ENCODE results near the gene TP63.

TP63 gene

DNA sequence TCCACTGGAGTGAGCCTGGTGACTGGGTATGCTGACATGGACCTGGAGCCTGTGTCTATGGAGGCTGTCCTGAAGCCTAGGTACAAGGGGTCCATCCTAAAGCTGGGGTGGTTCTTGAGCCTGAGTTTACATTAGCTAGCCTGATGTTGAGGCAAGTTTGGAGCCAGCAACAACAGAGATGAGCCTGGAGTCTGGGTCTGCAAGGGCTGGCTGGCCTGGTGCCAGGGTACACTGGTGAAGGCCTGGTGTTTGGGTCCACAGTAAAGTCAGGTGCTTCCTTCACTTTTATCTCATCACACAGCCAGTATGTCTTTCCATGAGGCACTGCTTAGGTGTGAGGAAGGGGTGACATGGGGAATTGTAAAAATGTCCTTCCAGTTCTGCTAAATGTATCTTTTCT lies 49.5 kb downstream of the TP63 start:
- in situ Hi-C loops (cut with MboI; ENCODE audit: low sequenced_read_pairs): no loop called here
- DNase-seq (ENCODE audit: low spot score in 2 of 2): no peak
- H3K4me3 ChIP-seq: no peak overlapping the region
- H3K27me3 ChIP-seq (ENCODE audit: low read depth): no peaks in the 10 kb centered on the region
- H3K36me3 ChIP-seq (replicated peaks): no peaks in the 10 kb centered on the region
- H3K9me3 ChIP-seq: no peaks in the 10 kb centered on the region
- no peaks in the 10 kb centered on the region for H3K4me1 ChIP-seq

GRCh38 chr3:189683546-189684255 lies 52.5 kb downstream of the TP63 start:
- Histone ChIP-seq H3K4me1 (no peaks in the 10 kb centered on the region), H3K36me3 (replicated peaks) (no peaks in the 10 kb centered on the region), H3K4me3 (no peak overlapping the region), H3K9me3 (no peaks in the 10 kb centered on the region), H3K27me3 (ENCODE audit: low read depth) (no peaks in the 10 kb centered on the region)
- in situ Hi-C loops (cut with MboI; ENCODE audit: low sequenced_read_pairs): no loop called here
- DNase-seq (ENCODE audit: low spot score in 2 of 2): no peak

- no peaks in the 10 kb centered on the region for H3K27me3 ChIP-seq (ENCODE audit: low read depth)
- DNase-seq (ENCODE audit: low spot score in 2 of 2): no peak
- no peaks in the 10 kb centered on the region for H3K4me1 ChIP-seq
- no peak overlapping the region for H3K4me3 ChIP-seq
- no peaks in the 10 kb centered on the region for H3K36me3 ChIP-seq (replicated peaks)
- in situ Hi-C loops (cut with MboI; ENCODE audit: low sequenced_read_pairs): no loop called here
- H3K9me3 ChIP-seq: no peaks in the 10 kb centered on the region
Measured at GRCh38 chr3:189684317-189684716, 53.1 kb downstream of the TP63 start.

DNA sequence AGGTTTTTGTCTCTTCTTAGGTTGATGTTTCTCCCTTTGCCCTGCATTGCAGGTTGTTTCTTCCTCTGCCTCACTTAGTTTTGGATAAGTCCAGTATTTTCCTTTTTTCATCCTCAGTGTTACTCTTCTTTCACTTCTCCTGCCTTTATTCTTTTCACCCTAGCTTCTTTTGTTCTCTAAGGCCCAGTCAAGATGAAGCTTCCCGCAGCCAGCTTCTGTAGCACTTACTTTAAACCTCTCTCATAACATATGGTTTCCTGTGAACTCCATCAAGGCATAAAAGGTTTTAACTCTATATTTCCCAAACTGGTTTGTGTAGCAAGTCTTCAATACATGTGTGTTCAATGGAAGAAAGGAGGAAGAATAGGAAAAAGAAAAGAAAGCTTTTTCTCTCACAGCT lies 54.1 kb downstream of the TP63 start:
- DNase-seq (ENCODE audit: low spot score in 2 of 2): no peak
- no peaks in the 10 kb centered on the region for H3K27me3 ChIP-seq (ENCODE audit: low read depth)
- H3K9me3 ChIP-seq: no peaks in the 10 kb centered on the region
- H3K4me1 ChIP-seq: no peaks in the 10 kb centered on the region
- no peak overlapping the region for H3K4me3 ChIP-seq
- in situ Hi-C loops (cut with MboI; ENCODE audit: low sequenced_read_pairs): no loop called here
- no peaks in the 10 kb centered on the region for H3K36me3 ChIP-seq (replicated peaks)

DNA sequence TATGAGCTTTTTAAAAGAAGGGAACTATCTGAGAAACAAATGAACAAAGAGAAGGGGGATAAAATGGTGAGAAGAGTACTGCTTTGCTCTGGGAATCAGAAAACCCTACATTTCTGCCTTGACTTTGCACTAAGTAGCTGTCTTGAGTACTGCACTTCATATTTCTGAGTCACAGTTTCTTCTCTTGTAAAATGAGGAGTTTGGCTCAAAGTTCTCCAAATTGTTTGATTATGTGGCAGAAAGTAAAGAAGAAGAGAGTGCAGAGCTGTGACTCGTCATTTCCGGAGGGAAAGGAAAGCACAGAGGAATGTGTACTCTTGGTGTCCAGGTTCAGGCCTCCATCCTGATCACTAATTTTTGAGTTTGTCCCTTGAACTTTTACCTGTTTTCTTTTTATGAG lies 54.7 kb downstream of the TP63 start:
- Histone ChIP-seq H3K9me3 (no peaks in the 10 kb centered on the region), H3K27me3 (ENCODE audit: low read depth) (no peaks in the 10 kb centered on the region), H3K4me3 (no peak overlapping the region), H3K36me3 (replicated peaks) (no peaks in the 10 kb centered on the region), H3K4me1 (no peaks in the 10 kb centered on the region)
- DNase-seq (ENCODE audit: low spot score in 2 of 2): no peak
- in situ Hi-C loops (cut with MboI; ENCODE audit: low sequenced_read_pairs): no loop called here

GRCh38 chr3:189687475-189687874 lies 56.3 kb downstream of the TP63 start:
- Histone ChIP-seq H3K4me3 (no peak overlapping the region), H3K27me3 (ENCODE audit: low read depth) (no peaks in the 10 kb centered on the region), H3K36me3 (replicated peaks) (no peaks in the 10 kb centered on the region), H3K9me3 (no peaks in the 10 kb centered on the region), H3K4me1 (no peaks in the 10 kb centered on the region)
- in situ Hi-C loops (cut with MboI; ENCODE audit: low sequenced_read_pairs): no loop called here
- DNase-seq (ENCODE audit: low spot score in 2 of 2): no peak

DNA sequence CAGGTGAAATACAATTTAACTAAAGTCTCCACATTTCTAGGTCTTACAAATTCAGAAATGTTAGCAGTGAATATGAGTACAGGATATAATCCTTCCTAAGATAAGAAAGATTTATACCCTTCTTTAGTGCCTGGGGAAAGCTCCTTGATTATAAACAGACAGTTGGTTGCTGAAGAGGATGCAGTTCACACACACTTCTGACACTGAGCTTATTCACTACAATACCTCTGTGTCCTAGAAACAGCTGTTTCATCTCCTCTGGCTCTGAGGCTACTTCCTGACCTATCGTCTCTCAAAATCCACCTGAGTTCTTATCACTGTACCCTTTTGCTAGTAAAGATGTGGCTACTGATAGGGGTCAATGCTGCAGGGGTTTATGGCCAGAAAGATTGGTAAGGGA lies 57.1 kb downstream of the TP63 start:
- no peak for DNase-seq (ENCODE audit: low spot score in 2 of 2)
- H3K27me3 ChIP-seq (ENCODE audit: low read depth): no peaks in the 10 kb centered on the region
- in situ Hi-C loops (cut with MboI; ENCODE audit: low sequenced_read_pairs): no loop called here
- H3K9me3 ChIP-seq: no peaks in the 10 kb centered on the region
- no peak overlapping the region for H3K4me3 ChIP-seq
- H3K36me3 ChIP-seq (replicated peaks): no peaks in the 10 kb centered on the region
- no peaks in the 10 kb centered on the region for H3K4me1 ChIP-seq

DNA sequence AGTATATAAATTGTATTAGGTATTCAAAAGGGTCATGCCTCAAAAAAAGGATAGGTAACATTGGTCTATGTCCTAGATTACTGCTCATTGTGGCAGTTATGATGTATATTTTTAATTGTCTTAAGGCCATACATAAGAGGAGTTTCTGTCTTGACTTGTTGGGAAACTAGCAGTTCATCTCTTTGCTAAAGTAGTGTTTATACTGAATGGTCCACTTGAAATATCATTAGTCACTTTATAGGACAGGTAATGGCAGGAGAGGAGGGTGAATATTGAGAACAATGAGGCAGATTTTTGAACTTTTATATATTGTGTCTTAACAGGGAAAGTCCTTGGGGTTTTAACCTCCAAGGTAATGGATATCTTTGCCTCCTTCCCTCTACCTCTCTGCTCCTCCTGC lies 58.4 kb downstream of the TP63 start:
- H3K4me3 ChIP-seq: no peak overlapping the region
- H3K4me1 ChIP-seq: no peaks in the 10 kb centered on the region
- no peaks in the 10 kb centered on the region for H3K27me3 ChIP-seq (ENCODE audit: low read depth)
- no peaks in the 10 kb centered on the region for H3K36me3 ChIP-seq (replicated peaks)
- no peaks in the 10 kb centered on the region for H3K9me3 ChIP-seq
- DNase-seq (ENCODE audit: low spot score in 2 of 2): no peak
- in situ Hi-C loops (cut with MboI; ENCODE audit: low sequenced_read_pairs): no loop called here

GRCh38 chr3:189690237-189690636 lies 59.0 kb downstream of the TP63 start:
- H3K36me3 ChIP-seq (replicated peaks): no peaks in the 10 kb centered on the region
- H3K9me3 ChIP-seq: no peaks in the 10 kb centered on the region
- H3K27me3 ChIP-seq (ENCODE audit: low read depth): no peaks in the 10 kb centered on the region
- no peaks in the 10 kb centered on the region for H3K4me1 ChIP-seq
- no peak overlapping the region for H3K4me3 ChIP-seq
- no peak for DNase-seq (ENCODE audit: low spot score in 2 of 2)
- in situ Hi-C loops (cut with MboI; ENCODE audit: low sequenced_read_pairs): no loop called here

GRCh38 chr3:189690672-189691071 lies 59.5 kb downstream of the TP63 start:
- DNase-seq (ENCODE audit: low spot score in 2 of 2): no peak
- no peaks in the 10 kb centered on the region for H3K9me3 ChIP-seq
- in situ Hi-C loops (cut with MboI; ENCODE audit: low sequenced_read_pairs): no loop called here
- no peak overlapping the region for H3K4me3 ChIP-seq
- no peaks in the 10 kb centered on the region for H3K4me1 ChIP-seq
- no peaks in the 10 kb centered on the region for H3K36me3 ChIP-seq (replicated peaks)
- H3K27me3 ChIP-seq (ENCODE audit: low read depth): no peaks in the 10 kb centered on the region

DNA sequence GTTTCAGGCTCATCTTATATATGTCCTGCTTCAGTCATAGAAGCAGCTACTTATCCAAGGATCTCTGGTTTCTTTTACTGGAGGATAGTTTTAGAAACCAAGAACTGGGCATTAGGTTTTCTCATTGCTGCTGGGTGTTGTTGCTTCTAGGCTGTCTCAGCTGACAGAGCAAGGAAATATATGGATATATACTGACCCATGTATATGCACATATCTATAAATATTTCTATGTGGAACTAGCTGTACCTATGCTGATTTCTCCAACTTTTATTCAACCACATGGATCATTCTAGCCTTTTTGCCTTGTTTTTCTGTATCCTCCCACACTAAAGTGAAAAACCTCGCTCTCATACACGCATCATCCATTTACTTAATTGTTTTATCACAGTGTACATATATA lies 64.2 kb downstream of the TP63 start:
- no peaks in the 10 kb centered on the region for H3K36me3 ChIP-seq (replicated peaks)
- no peaks in the 10 kb centered on the region for H3K27me3 ChIP-seq (ENCODE audit: low read depth)
- H3K4me3 ChIP-seq: no peak overlapping the region
- in situ Hi-C loops (cut with MboI; ENCODE audit: low sequenced_read_pairs): no loop called here
- no peak for DNase-seq (ENCODE audit: low spot score in 2 of 2)
- no peaks in the 10 kb centered on the region for H3K9me3 ChIP-seq
- no peaks in the 10 kb centered on the region for H3K4me1 ChIP-seq

DNA sequence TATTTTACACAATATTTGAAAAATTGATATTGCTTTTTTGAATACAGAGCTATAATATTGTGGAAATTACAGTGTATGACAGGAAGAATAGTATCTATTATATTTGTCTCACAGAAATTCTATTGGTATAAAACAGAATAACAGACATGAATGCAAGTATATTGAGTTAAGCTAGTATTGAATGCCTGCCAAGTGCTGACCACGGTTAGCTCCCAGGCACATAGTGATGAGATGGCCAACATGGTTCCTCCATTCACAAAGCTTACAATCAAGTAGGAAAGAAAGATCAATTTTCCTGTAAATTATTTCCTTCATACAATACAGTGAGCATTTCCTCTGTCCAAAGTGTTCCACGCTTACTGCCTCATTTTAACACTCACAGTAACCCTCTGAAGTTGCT lies 67.6 kb downstream of the TP63 start:
- Histone ChIP-seq H3K4me1 (no peaks in the 10 kb centered on the region), H3K9me3 (no peaks in the 10 kb centered on the region), H3K27me3 (ENCODE audit: low read depth) (no peaks in the 10 kb centered on the region), H3K36me3 (replicated peaks) (no peaks in the 10 kb centered on the region), H3K4me3 (no peak overlapping the region)
- in situ Hi-C loops (cut with MboI; ENCODE audit: low sequenced_read_pairs): no loop called here
- DNase-seq (ENCODE audit: low spot score in 2 of 2): no peak

DNA sequence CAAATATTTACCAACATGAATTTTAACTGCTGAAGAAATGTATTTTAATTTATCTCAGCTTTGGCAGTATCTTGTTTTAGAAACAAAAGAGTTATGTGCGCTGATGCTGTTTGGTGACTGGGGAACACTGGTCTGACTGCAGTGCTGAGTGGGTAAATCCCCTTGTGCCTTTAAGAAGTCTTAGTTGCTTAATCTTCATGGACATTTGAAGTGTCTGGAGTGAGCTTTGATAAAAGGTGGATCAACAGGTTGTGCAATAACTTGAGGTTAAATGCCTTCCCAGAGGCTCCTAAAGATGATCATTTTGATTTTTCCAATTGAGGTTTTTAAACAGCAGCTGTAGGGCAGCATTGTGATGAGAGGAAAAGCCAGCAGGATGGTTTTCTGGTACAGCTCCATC lies 68.7 kb downstream of the TP63 start:
- no peak for DNase-seq (ENCODE audit: low spot score in 2 of 2)
- no peaks in the 10 kb centered on the region for H3K36me3 ChIP-seq (replicated peaks)
- no peak overlapping the region for H3K4me3 ChIP-seq
- no peaks in the 10 kb centered on the region for H3K9me3 ChIP-seq
- no peaks in the 10 kb centered on the region for H3K4me1 ChIP-seq
- H3K27me3 ChIP-seq (ENCODE audit: low read depth): no peaks in the 10 kb centered on the region
- in situ Hi-C loops (cut with MboI; ENCODE audit: low sequenced_read_pairs): no loop called here

DNA sequence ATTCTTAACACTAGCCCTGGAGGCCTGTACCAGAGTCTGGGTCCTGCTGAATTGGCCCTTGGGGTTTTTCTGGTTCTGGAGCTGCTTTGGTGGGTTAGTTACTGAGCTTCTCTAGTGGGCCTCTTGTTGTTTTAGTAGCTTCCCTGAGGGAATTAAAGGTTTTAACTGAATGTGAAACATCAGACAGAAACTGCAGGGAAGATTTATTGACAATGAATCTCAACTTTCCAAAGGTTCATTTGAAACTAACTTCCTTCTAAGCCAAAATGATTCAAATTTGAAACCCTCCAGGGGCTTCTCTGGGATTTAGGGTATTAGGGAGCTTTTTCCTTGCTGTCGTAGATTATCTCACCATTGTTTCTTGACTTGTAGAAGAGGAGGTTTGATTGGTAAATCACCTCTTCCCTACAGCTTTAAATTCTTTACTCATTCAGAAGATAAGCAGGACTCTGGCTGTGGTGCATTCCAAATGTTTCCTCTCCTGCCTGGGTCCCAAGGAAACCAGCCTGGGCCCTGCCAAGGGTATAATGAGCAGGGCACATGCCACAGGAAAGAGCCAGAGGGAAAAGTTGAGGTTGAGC lies 71.0 kb downstream of the TP63 start:
- H3K27me3 ChIP-seq (ENCODE audit: low read depth): no peaks in the 10 kb centered on the region
- no peak for DNase-seq (ENCODE audit: low spot score in 2 of 2)

GRCh38 chr3:189703865-189704264 lies 72.7 kb downstream of the TP63 start:
- no peaks in the 10 kb centered on the region for H3K9me3 ChIP-seq
- no peak overlapping the region for H3K4me3 ChIP-seq
- H3K4me1 ChIP-seq: no peaks in the 10 kb centered on the region
- H3K27me3 ChIP-seq (ENCODE audit: low read depth): no peaks in the 10 kb centered on the region
- H3K36me3 ChIP-seq (replicated peaks): no peaks in the 10 kb centered on the region
- no peak for DNase-seq (ENCODE audit: low spot score in 2 of 2)
- in situ Hi-C loops (cut with MboI; ENCODE audit: low sequenced_read_pairs): no loop called here

More for the DNA sequence above, 71.0 kb downstream of the TP63 start:
- in situ Hi-C loops (cut with MboI; ENCODE audit: low sequenced_read_pairs): no loop called here
- H3K36me3 ChIP-seq (replicated peaks): no peaks in the 10 kb centered on the region
- H3K9me3 ChIP-seq: no peaks in the 10 kb centered on the region
- no peaks in the 10 kb centered on the region for H3K4me1 ChIP-seq
- H3K4me3 ChIP-seq: no peak overlapping the region
